HG03558 (cell line): ENCODE results near the gene DUSP9.
"Not testable (repeated sequence)": the region's sequence is repeated elsewhere in the genome, so short reads cannot be mapped to it uniquely, and the experiment has no call there.

Source experiments
- ATAC-seq: cut with Tn5 transposase; IDR thresholded peaks from one replicate; pipeline ENCODE4 v1.9.1; 2021; ENCODE audit warnings: moderate number of reproducible peaks; ENCODE audit not compliant: unreplicated experiment; ENCODE audit errors: extremely low read depth

The DUSP9 gene

GRCh38 chrX:153689654-153690465 lies 42.9 kb downstream of the DUSP9 start:
- no peak for ATAC-seq

- no peak for ATAC-seq
These were observed 43.5 kb downstream of the DUSP9 start for GRCh38 chrX:153690466-153690865.

- not testable (repeated sequence) for ATAC-seq
These were observed 44.2 kb downstream of the DUSP9 start for GRCh38 chrX:153691032-153691827.

- ATAC-seq, result no peak
These were observed 45.0 kb downstream of the DUSP9 start for GRCh38 chrX:153692003-153692402.

GRCh38 chrX:153692611-153693156 lies 45.7 kb downstream of the DUSP9 start:
- ATAC-seq, result no peak

- no peak for ATAC-seq
These were observed 46.4 kb downstream of the DUSP9 start for GRCh38 chrX:153693216-153694086.

GRCh38 chrX:153694256-153694655 lies 47.3 kb downstream of the DUSP9 start:
- not testable (repeated sequence) for ATAC-seq

- no peak for ATAC-seq
These were observed 47.8 kb downstream of the DUSP9 start for GRCh38 chrX:153694687-153695270.

GRCh38 chrX:153696100-153696499 lies 49.1 kb downstream of the DUSP9 start:
- no peak for ATAC-seq

- not testable (repeated sequence) for ATAC-seq
These were observed 49.5 kb downstream of the DUSP9 start for GRCh38 chrX:153696538-153696937.

- not testable (repeated sequence) for ATAC-seq
These were observed 50.2 kb downstream of the DUSP9 start for GRCh38 chrX:153696986-153697722.

GRCh38 chrX:153697924-153698865 lies 51.2 kb downstream of the DUSP9 start:
- no peak for ATAC-seq

GRCh38 chrX:153699210-153699783 lies 52.3 kb downstream of the DUSP9 start:
- not testable (repeated sequence) for ATAC-seq

- not testable (repeated sequence) for ATAC-seq
These were observed 52.9 kb downstream of the DUSP9 start for GRCh38 chrX:153699784-153700371.

- no peak for ATAC-seq
These were observed 53.5 kb downstream of the DUSP9 start for GRCh38 chrX:153700376-153700945.
